BE2C (cell line): ENCODE results near the gene ANKS1A.

Source experiments
- DNase-seq: peaks from one replicate; pipeline ENCODE4 v3.0.0-alpha.2; 2020
- H3K27me3 ChIP-seq: fragments of 250-450 bp; sonication (Bioruptor Pico); 2 replicates; pipeline ENCODE4 v1.5.1; 2020; ENCODE audit warnings: mild to moderate bottlenecking
- H3K36me3 ChIP-seq: fragments of 250-450 bp; sonication (Bioruptor Pico); 2 replicates; pipeline ENCODE4 v1.5.1; 2020; ENCODE audit warnings: mild to moderate bottlenecking
- H3K4me1 ChIP-seq: fragments of 250-450 bp; sonication (Bioruptor Pico); 2 replicates; pipeline ENCODE4 v1.5.1; 2020
- H3K4me3 ChIP-seq: 2 replicates; pipeline ENCODE4 v1.5.1; 2011; ENCODE audit warnings: low read depth, low read length
- H3K9me3 ChIP-seq: fragments of 250-450 bp; sonication (Bioruptor Pico); 2 replicates; pipeline ENCODE4 v1.5.1; 2020
- CTCF ChIP-seq: IDR thresholded peaks from 2 replicates; pipeline ENCODE4 v1.5.1; 2012; ENCODE audit warnings: mild to moderate bottlenecking, low read depth, low read length

ANKS1A gene

GRCh38 chr6:34945317-34945716 is 56.3 kb downstream of the ANKS1A start:
- Histone ChIP-seq H3K9me3 (no peaks in the 10 kb centered on the region), H3K36me3 (no peaks in the 10 kb centered on the region), H3K4me3 (no peak overlapping the region), H3K27me3 (no peaks in the 10 kb centered on the region), H3K4me1 (no peaks in the 10 kb centered on the region)
- no peak for TF ChIP-seq CTCF
- no peak for DNase-seq

GRCh38 chr6:34947561-34947960 is 58.5 kb downstream of the ANKS1A start:
- no peaks in the 10 kb centered on the region for H3K36me3 ChIP-seq
- no peaks in the 10 kb centered on the region for H3K27me3 ChIP-seq
- no peak overlapping the region for H3K4me3 ChIP-seq
- no peaks in the 10 kb centered on the region for H3K9me3 ChIP-seq
- no peak for TF ChIP-seq CTCF
- DNase-seq = no peak
- peaks cover 3% of the 10 kb centered on the region; the same call in 1 of the 2 replicates for H3K4me1 ChIP-seq

GRCh38 chr6:34949636-34950035 is 60.6 kb downstream of the ANKS1A start:
- Histone ChIP-seq H3K36me3 (no peaks in the 10 kb centered on the region; the same call in 1 of the 2 replicates), H3K27me3 (no peaks in the 10 kb centered on the region), H3K9me3 (no peaks in the 10 kb centered on the region), H3K4me3 (no peak overlapping the region), H3K4me1 (peaks cover 3% of the 10 kb centered on the region; the same call in 1 of the 2 replicates)
- no peak for TF ChIP-seq CTCF
- no peak for DNase-seq

- Histone ChIP-seq H3K9me3 (no peaks in the 10 kb centered on the region), H3K36me3 (no peaks in the 10 kb centered on the region; the same call in 1 of the 2 replicates), H3K4me3 (no peak overlapping the region), H3K4me1 (peaks cover 3% of the 10 kb centered on the region; the same call in 1 of the 2 replicates), H3K27me3 (no peaks in the 10 kb centered on the region)
- TF ChIP-seq CTCF = no peak
- DNase-seq = no peak
These were observed 61.8 kb downstream of the ANKS1A start for GRCh38 chr6:34950849-34951248.

- Histone ChIP-seq H3K27me3 (no peaks in the 10 kb centered on the region), H3K36me3 (no peaks in the 10 kb centered on the region; the same call in 1 of the 2 replicates), H3K4me3 (no peak overlapping the region), H3K9me3 (no peaks in the 10 kb centered on the region), H3K4me1 (peaks cover 5% of the 10 kb centered on the region; the same call in 1 of the 2 replicates)
- no peak for TF ChIP-seq CTCF
- no peak for DNase-seq
These were observed 62.7 kb downstream of the ANKS1A start for GRCh38 chr6:34951731-34952130.

- DNase-seq = no peak
- no peak for TF ChIP-seq CTCF
- Histone ChIP-seq H3K4me3 (no peak overlapping the region), H3K36me3 (no peaks in the 10 kb centered on the region; the same call in 1 of the 2 replicates), H3K4me1 (peaks cover 6% of the 10 kb centered on the region; the same call in 1 of the 2 replicates), H3K9me3 (no peaks in the 10 kb centered on the region), H3K27me3 (no peaks in the 10 kb centered on the region)
These were observed 64.3 kb downstream of the ANKS1A start for GRCh38 chr6:34953061-34954025.
